Central memory CD4-positive, alpha-beta T cell (primary cell): Measurements from ENCODE around the gene BNIP3.
A peak's percentile ranks its signal among the peaks of the same experiment; 100 is the strongest.
"Not testable (repeated sequence)": the region's sequence is repeated elsewhere in the genome, so short reads cannot be mapped to it uniquely, and the experiment has no call there.

Experiments
- DNase-seq: peaks from one replicate; pipeline ENCODE4 v3.0.0; 2022

Gene BNIP3

DNA sequence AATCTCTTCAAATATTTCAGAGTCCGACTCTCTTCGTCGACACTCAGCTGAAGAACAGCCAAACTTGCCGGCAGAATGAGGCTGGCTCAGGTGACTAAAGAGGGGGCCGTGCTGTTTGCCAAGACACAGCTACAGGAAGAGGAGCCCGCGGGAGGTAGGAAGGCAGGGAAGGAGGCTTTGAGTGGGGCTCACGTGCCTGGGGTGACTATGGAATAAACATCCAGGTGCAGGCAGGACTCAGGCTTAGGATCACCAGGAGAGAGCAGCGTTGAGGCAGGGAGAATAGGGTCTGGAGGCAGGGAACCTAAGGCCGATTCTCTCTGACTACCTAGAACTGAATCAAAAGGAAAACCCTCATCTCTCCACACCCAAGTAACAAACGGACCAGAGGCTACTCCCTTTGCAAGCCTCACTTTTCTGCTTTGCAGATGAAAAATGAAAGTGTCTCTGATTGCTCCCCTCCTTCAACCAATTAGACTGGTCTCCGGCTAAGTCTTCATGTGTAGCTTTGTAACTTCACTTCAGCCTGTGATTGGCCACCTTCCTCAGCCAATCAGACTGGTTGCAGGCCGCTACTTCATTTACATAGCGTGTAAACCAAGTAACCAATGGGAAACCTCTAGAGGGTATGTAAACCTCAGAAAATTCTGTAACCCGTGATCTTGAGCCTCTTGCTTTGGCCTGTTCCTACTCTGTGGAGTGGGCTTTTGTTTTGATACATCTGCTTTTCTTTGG, 19.7 kb upstream of the BNIP3 start:
- peak; percentile 21 for DNase-seq

DNA sequence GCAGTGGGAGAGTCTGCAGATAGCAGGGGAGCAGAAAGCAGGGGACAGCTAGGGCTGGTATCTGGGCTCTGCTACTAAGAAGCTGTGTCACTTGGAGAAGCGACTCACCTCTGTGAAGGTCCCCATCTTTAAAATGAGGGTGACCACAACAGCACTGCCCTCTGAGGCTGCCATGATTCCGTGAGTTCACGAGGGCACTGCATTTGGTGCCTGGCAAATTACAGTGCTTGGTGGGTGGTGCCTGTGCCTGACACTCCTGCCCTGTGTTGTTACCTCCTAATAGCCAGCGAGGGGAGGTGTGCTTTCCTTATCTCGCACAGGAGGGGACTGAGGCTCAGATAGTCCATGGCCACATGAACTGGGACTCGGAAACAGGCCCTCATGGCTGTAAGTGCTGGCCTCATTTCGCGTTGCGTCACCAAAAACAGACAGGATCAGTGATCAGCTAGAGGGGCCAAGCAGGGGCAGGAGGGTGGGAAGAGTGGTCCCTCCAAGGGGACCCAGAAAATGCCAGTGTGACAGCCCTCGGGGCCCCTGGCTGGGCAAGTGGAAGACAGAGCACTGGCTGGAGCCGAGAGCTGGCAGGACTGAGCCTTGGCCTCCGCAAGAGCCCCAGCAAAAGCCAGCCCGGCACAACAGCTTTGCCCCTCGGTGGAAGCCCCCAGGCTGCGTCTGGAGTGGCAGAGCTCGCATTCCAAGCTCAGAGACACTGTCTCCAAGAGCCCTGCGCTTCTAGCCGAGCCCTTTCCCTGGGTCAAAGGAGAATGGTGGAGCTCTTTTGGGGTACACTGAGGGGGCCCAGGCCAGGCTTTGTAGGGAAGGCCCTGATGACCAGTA, 17.3 kb upstream of the BNIP3 start:
- no peak for DNase-seq

DNA sequence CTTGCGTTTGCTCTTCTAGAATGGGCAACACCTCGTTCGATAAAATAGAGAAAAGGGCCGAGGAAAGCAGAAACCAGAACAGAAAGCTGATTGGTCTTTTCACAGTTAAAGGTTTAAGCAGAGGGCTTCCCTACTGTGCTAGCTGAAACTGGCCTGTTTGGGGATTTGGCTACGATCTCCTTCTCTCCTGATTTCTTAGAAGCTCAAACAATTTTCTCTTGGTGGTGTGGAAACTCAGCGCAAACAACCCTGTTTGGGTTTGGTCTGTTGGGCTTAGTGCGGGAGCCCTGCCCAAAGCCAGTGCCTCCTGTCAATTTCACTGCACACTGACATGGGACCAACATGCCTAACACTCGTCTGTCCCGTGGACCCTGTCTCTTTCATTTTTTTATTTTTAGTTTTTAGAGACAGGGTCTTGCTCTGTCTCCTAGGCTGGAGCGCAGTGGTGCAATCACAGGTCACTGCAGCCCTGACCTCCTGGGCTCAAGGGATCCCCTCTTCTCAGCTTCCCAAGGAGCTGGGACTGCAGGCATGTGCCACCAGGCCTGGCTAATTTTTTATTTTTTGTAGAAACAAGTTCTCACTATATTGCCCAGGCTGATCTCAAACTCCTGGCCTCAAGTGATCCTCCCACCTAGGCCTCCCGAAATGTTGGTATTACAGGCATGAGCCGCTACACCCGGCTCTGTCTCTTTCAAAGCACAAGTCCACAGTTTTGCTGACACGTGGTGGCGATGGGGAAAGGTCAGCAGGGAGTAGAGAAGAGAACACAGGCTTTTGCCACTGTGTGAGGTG, 16.5 kb upstream of the BNIP3 start:
- no peak for DNase-seq

DNA sequence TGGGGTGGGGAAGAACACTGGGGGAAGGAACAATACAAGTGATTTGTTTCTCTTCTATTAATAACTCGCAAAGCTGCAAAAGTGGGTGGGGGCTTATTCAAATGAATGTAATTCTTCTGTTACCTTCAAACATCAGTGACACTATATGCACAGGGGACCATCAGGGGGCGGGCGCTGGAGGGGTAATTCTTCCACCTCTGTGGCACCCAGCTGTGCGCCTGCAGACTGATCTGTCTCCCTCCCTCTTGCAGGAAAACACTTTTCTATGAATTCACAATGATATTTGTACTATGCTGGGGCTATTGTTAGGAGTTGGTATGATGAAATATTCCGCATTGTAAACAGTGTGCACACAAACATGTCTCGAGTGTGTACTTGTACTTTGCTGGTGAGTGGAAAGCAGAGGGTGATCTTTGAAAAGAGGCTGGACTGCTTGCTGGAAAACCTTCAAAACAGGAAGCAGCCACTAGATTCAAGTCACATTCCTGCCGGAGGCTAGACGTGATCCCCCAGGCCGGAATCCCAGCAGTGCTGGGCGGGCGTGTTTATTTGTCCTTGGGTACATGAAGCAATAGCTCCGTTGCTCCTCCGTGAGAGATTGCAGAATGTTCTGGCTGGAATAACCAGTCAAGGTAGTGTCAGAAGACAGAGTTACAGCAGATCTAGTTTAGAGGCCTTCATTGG, 15.8 kb upstream of the BNIP3 start:
- DNase-seq, result no peak

DNA sequence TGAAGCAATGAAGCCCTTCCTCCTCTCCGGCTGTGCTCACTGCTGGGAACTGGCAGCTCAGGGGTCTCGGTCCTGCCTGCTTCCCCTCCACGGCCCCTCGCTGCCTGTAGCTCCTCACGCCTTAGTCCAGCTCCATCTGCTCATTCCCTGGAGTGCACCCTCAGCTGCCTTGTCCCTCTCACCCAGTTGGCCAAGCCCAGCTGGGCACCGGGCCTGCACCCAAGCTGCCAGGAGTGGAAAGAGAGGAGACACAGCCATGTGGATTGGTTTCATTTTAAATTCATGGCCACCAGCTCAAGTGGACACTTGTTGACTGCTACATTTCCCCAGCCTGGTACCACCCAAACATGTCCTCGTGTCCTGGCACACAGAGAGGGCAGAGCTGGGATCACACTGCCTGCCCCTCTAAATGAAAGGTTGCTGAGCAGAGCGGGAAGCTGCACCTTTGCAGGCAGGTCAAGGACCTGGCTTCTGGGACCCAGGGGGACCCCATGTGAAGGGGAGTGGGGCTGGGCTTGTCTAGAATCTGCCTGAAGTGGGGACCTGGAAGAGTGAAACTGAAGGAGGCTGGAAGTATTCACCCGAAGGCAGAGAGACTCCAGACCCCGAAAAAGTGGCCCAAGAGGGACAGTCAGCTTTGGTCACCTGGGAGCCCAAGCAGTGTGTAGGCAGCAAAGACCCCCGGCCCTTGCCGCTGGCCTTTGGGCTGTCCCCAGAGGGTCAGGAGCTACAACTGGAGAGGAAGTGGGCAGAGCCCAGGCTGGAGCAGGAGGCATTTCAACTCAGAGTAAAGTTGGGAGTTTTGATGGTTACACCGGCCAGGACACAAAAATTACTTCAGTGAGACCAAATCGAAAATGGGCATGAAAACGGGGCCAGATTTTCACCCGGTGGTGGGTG, 15.0 kb upstream of the BNIP3 start:
- no peak for DNase-seq

DNA sequence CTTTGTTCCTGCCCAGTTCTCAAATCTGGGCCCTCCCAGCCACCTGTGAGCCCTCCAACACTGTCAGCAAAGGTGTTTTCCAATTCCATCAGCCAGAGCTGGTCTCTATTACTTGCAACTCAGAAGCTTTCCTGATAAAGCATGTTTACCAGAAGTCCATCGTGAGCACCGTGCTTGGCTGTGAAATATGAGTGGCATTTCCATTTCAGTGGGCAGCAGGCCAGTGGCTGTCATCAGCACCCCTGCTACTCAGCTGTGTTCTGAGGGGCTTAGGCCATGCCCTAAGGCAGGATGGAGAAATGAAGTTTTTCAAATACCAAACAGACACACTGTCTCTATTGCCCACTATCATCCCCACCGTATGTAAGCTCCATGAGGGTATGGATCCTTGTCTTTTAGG, 12.7 kb upstream of the BNIP3 start:
- DNase-seq, result no peak

DNA sequence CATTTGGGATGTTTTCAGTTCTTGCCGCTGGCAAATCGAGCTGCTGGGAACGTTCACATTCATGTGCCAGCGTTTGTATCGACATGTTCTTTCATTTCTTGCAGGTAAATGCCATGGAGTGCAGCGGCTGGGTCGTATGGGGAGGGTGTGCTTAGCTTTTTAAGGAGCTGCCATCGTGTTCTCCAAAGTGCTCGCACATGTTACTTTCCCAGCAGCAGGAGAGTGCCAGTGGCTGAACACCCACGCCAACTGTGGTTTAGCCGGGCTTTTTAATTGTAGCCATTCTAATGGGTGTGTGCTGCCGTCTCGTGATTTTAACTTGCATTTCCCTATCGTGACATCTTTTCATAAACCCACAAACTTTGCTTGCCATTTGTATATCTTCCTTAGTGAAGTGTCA, 11.6 kb upstream of the BNIP3 start:
- DNase-seq, result no peak

DNA sequence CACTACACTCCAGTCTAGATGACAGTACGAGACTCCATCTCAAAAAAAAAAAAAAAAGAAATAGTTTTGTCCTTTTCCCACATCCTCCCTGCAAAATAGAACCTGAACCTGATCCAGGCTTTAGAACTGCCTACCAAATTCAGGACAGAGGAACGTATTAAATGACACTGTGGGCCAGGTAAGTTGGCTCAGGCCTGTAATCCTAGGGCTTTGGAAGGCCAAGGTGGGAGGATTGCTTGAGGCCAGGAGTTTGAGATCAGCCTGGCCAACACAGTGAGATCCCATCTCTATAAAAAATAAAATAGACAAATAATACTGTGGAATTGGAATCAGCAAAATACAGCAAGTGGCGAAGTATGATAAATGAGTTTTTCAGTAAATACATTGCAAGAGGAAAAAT, 10.0 kb upstream of the BNIP3 start:
- DNase-seq, result no peak

DNA sequence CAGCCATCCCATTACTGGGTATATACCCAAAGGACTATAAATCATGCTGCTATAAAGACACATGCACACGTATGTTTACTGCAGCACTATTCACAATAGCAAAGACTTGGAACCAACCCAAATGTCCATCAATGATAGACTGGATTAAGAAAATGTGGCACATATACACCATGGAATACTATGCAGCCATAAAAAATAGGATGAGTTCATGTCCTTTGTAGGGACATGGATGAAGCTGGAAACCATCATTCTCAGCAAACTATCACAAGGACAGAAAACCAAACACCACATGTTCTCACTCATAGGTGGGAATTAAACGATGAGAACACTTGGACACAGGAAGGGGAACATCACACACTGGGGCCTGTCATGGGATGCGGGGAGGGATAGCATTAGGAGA, 6.1 kb upstream of the BNIP3 start:
- DNase-seq, result not testable (repeated sequence)

DNA sequence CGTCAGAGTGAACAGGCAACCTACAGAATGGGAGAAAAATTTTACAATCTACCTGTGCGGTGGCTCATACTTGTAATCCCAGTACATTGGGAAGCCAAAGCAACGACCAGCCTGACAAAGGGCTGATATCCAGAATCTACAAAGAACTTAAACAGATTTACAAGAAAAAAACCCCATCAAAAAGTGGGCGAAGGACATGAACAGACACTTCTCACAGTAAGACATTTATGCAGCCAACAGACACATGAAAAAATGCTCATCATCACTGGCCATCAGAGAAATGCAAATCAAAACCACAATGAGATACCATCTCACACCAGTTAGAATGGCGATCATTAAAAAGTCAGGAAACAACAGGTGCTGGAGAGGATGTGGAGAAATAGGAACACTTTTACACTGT, 5.6 kb upstream of the BNIP3 start:
- not testable (repeated sequence) for DNase-seq

DNA sequence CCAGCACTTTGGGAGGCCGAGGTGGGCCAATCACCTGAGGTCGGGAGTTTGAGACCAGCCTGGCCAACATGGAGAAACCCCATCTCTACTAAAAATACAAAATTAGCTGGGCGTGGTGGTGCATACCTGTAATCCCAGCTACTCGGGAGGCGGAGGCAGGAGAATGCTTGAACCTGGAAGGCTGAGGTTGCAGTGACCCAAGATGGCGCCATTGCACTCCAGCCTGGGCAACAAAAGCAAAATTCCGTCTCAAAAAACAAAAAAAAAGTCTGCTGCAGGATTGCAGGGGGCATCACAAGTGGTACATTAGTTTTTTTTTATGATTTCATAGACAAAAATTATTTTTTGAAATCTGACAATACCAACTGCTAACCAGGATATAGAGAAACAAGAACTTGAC, 5.1 kb upstream of the BNIP3 start:
- DNase-seq, result not testable (repeated sequence)

DNA sequence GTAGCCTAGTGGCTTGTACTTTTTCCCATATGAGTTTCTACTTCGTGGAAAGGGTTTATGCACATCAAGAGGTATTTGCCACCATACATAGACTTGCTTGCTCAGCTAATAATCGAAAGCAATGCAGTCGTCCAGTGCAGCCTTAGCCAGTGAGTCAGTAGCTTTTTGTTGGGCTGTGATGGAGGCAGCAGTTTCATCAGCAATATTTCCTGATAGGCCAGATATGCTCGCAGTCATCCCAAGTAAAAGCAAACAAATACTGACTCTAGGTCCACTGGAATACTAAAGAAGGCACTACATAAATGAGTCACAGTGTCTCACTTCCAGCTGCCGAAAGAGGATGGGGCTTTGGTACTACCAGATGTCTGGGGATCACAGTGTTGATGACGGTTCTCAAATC, 2.1 kb upstream of the BNIP3 start:
- no peak for DNase-seq

DNA sequence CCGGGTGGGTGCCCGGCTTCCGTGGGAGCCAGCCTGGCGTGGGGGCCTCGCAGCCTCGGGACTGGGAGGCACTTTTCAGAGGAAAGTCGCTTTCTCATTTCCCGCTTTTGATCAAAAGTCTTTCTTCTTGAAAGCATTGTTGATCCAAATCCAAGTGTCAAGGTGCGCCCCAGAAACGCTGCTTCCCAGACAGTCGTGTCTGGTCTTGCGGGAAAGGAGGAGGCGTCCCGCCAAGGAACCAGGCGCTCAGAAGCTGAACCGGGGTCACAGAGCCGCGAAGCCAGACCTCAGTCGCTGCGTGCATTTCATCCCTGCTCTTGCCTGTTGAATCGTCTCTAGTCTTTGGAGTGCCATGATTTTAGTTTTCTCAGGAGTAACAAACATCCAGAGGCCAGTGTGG, 1.1 kb upstream of the BNIP3 start:
- no peak for DNase-seq

DNA sequence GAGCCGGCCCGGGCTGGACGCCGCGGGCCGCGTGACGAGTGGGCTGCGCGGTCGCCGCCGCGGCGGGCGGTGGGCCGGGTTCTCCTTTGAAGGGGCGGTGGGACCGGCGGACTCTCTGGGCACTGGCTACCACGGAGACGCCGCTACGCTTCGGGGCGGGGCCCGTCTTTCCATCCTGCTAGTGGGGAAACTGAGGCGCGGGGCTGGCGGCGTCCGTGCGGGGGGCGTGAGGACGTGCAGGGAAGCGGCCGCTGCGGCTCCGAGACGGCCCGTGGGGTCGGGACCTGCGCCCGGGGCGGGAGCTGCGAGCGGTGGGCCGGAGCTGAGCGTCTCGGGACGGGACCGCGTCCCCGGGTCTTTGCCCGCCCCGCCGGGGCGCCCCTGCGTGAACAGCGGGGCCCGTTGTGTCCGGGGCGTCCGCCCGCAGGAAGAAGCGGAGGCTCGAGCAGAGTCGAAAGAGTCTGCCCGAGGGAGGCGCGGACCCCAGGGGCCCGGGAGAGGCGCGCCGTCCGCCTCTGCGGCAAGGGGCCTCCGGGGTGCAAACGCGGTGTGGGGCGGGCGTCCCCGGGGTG, 548 bp upstream of the BNIP3 start:
- DNase-seq, result no peak

DNA sequence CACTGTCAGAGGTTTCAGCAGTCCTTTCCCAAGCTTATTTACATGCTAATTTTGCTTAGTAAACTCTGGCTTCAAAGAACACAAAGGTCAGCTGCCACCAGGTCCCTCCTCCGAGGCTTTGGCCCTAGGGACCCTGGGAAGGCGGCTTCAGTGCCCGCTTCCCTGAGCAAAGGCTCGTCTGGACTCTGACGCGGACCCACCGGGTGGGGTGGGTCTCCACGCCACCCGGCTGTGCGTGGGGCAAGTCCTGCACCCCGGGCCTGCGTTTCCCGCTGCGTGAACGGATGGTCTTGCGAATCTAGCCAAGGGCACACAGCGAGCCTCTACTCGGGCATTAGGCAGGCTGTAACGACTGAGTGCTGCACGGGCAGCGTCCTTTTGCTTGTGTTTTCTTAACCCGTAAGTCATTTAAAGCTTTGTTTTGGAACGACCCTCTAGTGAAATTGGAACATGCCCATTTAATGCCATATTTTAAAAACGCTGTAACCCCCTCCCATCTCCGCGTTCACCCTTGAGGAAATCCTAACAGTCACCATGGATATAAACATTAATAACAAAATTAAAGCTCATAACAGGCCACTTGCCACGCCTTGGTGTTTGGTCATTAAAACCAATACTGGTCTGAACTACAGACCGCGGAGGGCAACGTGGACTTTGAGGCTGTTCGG, 828 bp downstream of the BNIP3 start:
- DNase-seq, result no peak

DNA sequence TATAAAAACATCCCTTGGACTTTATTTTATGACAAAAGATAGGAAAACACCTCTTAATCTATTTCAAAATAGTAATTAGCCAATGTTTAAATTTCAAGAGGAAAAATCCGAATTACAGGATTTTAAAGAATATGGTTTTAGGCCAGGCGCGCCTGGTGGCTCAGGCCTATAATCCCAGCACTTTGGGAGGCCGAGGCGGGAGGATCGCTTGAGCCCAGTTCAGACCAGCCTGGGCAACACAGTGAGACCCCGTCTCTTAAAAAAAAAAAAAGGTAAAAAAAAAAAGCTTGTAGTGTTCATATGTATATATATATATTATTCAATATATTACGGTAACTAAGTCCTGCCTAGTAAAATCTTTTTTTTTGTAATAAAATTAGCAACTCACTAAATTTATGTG, 1.4 kb downstream of the BNIP3 start:
- no peak for DNase-seq

DNA sequence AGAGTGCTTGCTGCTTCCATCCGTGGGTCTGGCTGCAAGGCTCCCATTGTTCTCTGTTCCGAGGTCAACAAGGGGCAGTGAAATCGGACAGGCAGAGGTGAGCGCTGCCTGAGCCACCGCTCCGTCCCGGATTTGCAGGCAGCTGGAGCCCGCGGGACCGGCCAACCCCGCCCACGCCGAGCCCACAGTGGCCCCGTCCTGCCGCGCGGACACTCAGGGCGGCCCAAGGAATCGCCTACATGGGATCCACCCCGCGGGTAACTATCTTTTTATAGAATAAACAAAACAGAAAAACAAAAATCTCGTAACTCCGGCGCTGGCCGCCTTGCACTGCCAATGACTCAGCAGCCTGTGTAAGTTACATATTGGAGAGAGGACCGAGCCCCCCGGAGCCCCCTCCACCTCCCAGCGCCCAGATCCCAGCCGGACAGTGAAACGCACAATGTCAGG, 1.9 kb downstream of the BNIP3 start:
- DNase-seq, result no peak

DNA sequence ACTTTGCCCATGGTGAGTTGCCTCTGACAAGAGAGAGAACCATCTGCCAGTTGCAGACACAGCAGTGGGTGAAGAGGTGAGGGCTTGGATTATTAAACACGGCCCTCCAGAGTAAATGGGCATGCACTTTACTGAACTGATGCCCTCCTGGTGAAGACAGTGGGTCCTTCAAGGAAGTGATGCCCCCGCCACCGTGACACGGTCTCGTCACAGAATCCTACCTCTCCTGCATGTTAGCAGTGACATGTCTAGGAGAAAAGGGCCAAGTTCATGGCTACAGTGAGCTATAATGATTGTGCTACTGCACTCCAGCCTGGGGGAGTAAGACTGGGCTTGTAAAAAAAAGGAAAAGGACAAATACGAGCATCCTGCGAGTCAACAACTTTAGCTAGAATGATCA, 2.4 kb downstream of the BNIP3 start:
- DNase-seq, result no peak

DNA sequence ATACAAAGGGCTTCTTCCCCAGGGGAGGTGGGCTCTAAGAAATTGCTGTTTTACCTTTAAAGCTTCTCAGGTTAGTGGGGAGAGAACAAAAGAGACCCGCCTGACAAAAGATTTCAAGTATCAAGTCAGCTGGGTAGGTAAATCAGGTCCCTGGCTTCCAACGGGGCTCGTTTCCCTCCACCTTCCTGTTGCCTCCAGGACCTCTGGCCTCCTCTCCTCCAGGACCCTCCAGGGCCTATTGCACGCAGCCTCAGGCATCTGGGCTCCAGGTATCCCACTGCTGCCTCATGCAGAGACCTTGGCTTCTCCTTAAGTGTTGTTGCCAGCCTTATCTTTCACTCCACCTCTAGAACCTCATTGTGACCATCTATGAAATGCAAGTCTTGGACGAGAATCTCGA, 2.9 kb downstream of the BNIP3 start:
- no peak for DNase-seq

DNA sequence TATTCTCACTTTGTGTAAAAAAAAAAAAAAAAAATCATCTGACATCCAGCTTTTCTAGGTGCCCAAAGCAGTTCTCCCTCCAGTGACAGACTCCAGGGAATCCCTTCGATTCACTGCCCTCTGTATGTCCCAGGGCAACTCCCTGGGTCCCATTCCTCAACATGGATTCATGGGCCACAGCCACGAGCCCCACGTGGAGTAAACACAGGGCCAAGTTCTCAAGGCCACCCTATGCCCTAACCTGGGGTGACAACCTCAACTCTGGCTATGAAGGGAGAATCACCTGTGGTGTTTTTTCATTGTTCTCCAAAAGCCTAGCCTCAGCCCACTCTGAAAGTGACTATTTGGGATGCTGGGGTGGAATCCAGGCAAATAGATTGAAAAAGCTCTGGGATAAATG, 3.4 kb downstream of the BNIP3 start:
- no peak for DNase-seq
